Measurements from ENCODE around the gene SELP. TPM values are rescaled to one million over a fixed set of nuclear protein-coding genes. Genes with fewer than 3 reads are reported as not detected.
A peak's percentile ranks its signal among the peaks of the same experiment; 100 is the strongest.

SELP gene
- total and polyA plus RNA-seq, 8 donors: 0.58 to 17.9 (median 2.5) TPM

GRCh38 chr1:169610858-169611257 lies 19.1 kb downstream of the SELP start:
- Histone ChIP-seq H3K4me1 (no peaks in the 10 kb centered on the region), H3K9me3 (no peaks in the 10 kb centered on the region), H3K36me3 (no peaks in the 10 kb centered on the region), H3K4me3 (no peak overlapping the region), H3K27me3 (peaks cover 0 to 13% (median 0%) of the 10 kb centered on the region in 3 donors), H3K27ac (no peak overlapping the region)
- DNase-seq: no peak
- TF ChIP-seq POLR2AphosphoS5 (IDR thresholded peaks at IDR 0.05): no peak
- no peak for TF ChIP-seq EP300 (IDR thresholded peaks at IDR 0.05)
- TF ChIP-seq, protein P1, sequence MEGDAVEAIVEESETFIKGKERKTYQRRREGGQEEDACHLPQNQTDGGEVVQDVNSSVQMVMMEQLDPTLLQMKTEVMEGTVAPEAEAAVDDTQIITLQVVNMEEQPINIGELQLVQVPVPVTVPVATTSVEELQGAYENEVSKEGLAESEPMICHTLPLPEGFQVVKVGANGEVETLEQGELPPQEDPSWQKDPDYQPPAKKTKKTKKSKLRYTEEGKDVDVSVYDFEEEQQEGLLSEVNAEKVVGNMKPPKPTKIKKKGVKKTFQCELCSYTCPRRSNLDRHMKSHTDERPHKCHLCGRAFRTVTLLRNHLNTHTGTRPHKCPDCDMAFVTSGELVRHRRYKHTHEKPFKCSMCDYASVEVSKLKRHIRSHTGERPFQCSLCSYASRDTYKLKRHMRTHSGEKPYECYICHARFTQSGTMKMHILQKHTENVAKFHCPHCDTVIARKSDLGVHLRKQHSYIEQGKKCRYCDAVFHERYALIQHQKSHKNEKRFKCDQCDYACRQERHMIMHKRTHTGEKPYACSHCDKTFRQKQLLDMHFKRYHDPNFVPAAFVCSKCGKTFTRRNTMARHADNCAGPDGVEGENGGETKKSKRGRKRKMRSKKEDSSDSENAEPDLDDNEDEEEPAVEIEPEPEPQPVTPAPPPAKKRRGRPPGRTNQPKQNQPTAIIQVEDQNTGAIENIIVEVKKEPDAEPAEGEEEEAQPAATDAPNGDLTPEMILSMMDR (IDR thresholded peaks at IDR 0.05): no peak
- TF ChIP-seq POLR2A (IDR thresholded peaks at IDR 0.05): no peak
- WGBS, 5 donors: 67 to 84% (median 78%) methylated on average over 6 of the region's 6 CpGs
- intact Hi-C loops (cut with DNase I; ENCODE audit: low total_unique reads): no loop called here

DNA sequence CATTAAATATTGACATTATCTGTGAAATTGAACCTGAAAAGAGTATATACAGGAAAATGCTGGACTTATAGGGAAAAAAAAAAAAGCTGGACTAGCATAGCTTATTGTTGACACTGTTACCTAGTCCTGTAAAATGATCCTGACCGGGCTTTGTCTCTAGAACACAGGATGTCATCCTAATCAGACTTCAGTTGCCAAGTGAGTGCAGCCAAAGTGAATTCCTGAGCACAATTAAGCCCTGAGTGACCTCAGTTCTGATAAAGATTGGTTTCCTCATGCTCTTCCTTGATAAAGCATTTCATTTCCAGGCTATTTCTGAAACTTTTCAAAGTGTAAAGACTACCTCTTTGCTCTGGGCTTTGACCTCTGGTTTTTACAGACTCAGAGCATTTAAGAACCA lies 19.8 kb downstream of the SELP start:
- Histone ChIP-seq H3K36me3 (no peaks in the 10 kb centered on the region), H3K9me3 (no peaks in the 10 kb centered on the region), H3K27me3 (peaks cover 0 to 17% (median 0%) of the 10 kb centered on the region in 3 donors), H3K27ac (no peak overlapping the region), H3K4me1 (no peaks in the 10 kb centered on the region), H3K4me3 (no peak overlapping the region)
- intact Hi-C loops (cut with DNase I; ENCODE audit: low total_unique reads): no loop called here
- WGBS, 5 donors: 5 to 33% (median 26%) methylated on average over 1 of the region's 1 CpG
- no peak for TF ChIP-seq EP300 (IDR thresholded peaks at IDR 0.05)
- no peak for TF ChIP-seq POLR2AphosphoS5 (IDR thresholded peaks at IDR 0.05)
- TF ChIP-seq, protein P1 (IDR thresholded peaks at IDR 0.05): no peak
- TF ChIP-seq POLR2A (IDR thresholded peaks at IDR 0.05): no peak
- DNase-seq: peak in 1 of 2 donors; percentile 17

- Histone ChIP-seq H3K27ac (no peak overlapping the region), H3K9me3 (no peaks in the 10 kb centered on the region), H3K36me3 (no peaks in the 10 kb centered on the region), H3K4me3 (no peak overlapping the region), H3K27me3 (peaks cover 0 to 13% (median 0%) of the 10 kb centered on the region in 3 donors), H3K4me1 (no peaks in the 10 kb centered on the region)
- no peak for DNase-seq
- intact Hi-C loops (cut with DNase I; ENCODE audit: low total_unique reads): loop anchor here (10.0 kb wide), 1 partner anchor 97 kb away; no protein-coding TSS in a partner anchor
- WGBS, 5 donors: 92 to 96% (median 94%) methylated on average over 4 of the region's 4 CpGs
- no peak for TF ChIP-seq POLR2A (IDR thresholded peaks at IDR 0.05)
- TF ChIP-seq, protein P1 (IDR thresholded peaks at IDR 0.05): no peak
- TF ChIP-seq POLR2AphosphoS5 (IDR thresholded peaks at IDR 0.05): no peak
- TF ChIP-seq EP300 (IDR thresholded peaks at IDR 0.05): no peak
These were observed 21.7 kb downstream of the SELP start for GRCh38 chr1:169608226-169608625.

- Histone ChIP-seq H3K27me3 (peaks cover 0 to 9% (median 0%) of the 10 kb centered on the region in 3 donors), H3K4me1 (no peaks in the 10 kb centered on the region), H3K4me3 (no peak overlapping the region), H3K27ac (peak overlapping the region in 1 of 5 donors; percentile 32), H3K9me3 (no peaks in the 10 kb centered on the region), H3K36me3 (no peaks in the 10 kb centered on the region)
- intact Hi-C loops (cut with DNase I; ENCODE audit: low total_unique reads): loop anchor here (10.0 kb wide), 1 partner anchor 100 kb away; no protein-coding TSS in a partner anchor
- peak in 1 of 2 donors; percentile 47 for DNase-seq
- 51 to 62% (median 55%) methylated on average over 5 of the region's 5 CpGs for WGBS, 5 donors
- TF ChIP-seq, protein P1 (IDR thresholded peaks at IDR 0.05): no peak
- TF ChIP-seq EP300 (IDR thresholded peaks at IDR 0.05): no peak
- no peak for TF ChIP-seq POLR2A (IDR thresholded peaks at IDR 0.05)
- TF ChIP-seq POLR2AphosphoS5 (IDR thresholded peaks at IDR 0.05): no peak
These were observed 25.0 kb downstream of the SELP start for GRCh38 chr1:169604781-169605560.

All from stomach (tissue), 9 donors.